Sigmoid colon (tissue), 3 donors: Measurements from ENCODE around the gene SCPEP1.
"Not testable (repeated sequence)": the region's sequence is repeated elsewhere in the genome, so short reads cannot be mapped to it uniquely, and the experiment has no call there.

Source experiments
- POLR2A ChIP-seq, 2 donors: fragments of 450-650 bp; IDR thresholded peaks; one replicate each; pipeline ENCODE4 v1.6.1; 2016; ENCODE audit warnings: antibody characterized with exemption in 2 of 2, mild to moderate bottlenecking in 2 of 2, moderate library complexity in 2 of 2
- TF ChIP-seq, protein P1 (sequence below), 4 experiments: fragments of 450-650 bp in 3 of 4; fragments of 200-600 bp in 1 of 4; IDR thresholded peaks; one replicate each; pipeline ENCODE4 v1.5.1; 2016 to 2019; ENCODE audit warnings: antibody characterized with exemption in 4 of 4, mild to moderate bottlenecking in 3 of 4, moderate library complexity in 2 of 4

GRCh38 chr17:56965681-56966080 is 12.2 kb upstream of the SCPEP1 start:
- TF ChIP-seq POLR2A (IDR thresholded peaks at IDR 0.05) = not testable (repeated sequence)
- TF ChIP-seq, protein P1, sequence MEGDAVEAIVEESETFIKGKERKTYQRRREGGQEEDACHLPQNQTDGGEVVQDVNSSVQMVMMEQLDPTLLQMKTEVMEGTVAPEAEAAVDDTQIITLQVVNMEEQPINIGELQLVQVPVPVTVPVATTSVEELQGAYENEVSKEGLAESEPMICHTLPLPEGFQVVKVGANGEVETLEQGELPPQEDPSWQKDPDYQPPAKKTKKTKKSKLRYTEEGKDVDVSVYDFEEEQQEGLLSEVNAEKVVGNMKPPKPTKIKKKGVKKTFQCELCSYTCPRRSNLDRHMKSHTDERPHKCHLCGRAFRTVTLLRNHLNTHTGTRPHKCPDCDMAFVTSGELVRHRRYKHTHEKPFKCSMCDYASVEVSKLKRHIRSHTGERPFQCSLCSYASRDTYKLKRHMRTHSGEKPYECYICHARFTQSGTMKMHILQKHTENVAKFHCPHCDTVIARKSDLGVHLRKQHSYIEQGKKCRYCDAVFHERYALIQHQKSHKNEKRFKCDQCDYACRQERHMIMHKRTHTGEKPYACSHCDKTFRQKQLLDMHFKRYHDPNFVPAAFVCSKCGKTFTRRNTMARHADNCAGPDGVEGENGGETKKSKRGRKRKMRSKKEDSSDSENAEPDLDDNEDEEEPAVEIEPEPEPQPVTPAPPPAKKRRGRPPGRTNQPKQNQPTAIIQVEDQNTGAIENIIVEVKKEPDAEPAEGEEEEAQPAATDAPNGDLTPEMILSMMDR (IDR thresholded peaks at IDR 0.05) = not testable (repeated sequence)
